HPDE6-E6E7 (cell line): ENCODE results near the gene TBXAS1.
"Not testable (repeated sequence)": the region's sequence is repeated elsewhere in the genome, so short reads cannot be mapped to it uniquely, and the experiment has no call there.

Experiments
- DNase-seq: peaks from one replicate; pipeline ENCODE4 v3.0.0; 2011; ENCODE audit warnings: missing footprints; ENCODE audit errors: extremely low spot score

TBXAS1 gene

DNA sequence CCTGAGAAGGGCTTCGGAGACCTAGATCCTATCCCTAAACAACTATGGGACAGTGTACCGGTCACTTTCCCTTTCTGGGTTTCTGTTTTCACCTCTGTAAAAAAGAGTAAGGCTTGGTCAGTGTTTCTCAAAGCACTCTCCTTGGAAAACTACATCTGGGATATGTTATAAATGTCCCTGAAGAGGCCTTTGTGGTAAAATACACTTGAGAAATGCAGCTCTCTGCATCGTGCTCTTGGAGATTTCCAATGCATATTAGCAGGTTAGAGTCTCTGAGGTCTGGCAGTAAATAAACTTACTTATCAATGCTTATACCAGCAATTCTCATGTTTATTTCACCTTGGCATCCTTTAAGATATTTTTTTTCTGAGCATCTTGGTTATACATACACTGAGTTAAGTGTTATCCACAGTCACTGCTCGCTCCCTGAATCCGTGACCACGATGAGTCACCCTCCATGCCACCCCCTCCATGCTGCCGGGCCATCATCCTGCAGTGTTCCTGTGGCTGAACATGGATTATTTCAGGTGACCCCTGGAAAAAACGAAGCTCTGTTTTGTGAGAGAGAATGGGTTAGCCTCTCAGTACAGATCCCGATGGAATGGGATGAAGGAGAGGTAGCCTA, 3.3 kb upstream of the TBXAS1 start:
- no peak for DNase-seq

GRCh38 chr7:139827042-139827441, 2.0 kb upstream of the TBXAS1 start:
- no peak for DNase-seq

DNA sequence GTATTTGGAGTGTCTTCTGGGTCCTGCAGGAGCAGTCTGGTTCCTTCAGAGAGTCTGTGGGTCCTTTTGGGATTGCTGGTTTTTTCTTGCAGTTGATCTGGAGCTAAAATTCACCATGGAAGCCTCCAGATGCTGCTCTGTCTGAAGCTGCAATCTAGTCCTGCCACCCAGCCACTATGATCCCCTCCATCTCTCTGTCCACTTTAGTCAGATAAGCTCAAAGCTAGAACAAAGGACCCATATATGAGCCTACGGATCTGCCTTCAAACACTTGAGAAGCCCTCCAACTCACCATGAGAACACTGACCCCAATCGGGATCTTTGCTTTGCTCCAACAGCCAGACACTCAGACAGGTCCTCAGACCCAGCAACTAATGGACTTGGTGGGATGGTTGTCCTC, 618 bp upstream of the TBXAS1 start:
- DNase-seq, result no peak

DNA sequence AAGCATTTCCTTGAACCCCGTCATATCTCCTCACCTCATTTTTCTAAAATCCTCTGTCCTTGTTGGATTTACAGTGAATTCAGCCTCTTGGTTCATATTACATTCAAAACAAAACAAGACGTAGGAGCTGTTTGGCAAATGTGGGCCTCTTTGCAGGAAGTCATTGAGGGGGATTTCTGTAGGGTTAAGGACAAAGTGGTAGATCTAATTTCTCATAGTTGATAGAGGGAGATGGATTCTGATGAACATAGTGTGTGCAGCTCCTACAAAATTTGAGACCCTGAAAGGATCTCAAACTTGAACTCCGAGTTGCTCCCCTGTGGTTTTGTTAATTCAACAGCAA, 682 bp downstream of the TBXAS1 start:
- DNase-seq, result no peak

DNA sequence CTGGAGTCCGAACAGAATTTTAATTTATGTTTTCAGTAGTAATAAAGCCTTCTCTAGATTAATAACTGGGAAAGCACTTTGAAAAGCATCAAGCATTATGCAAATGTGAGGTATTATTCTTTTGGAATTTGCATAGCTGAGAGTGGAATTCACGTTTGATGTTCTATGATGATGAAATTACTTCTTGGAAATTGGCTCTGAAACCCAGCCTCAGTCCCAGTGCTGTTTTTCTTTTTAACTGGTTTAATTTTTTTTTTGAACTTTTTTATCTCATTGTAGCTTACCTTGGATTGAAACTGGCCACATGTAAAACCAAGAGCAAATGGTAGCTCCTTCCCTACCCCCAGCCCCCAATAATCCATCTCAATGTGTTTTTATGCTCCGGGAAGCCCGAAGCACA, 1.2 kb downstream of the TBXAS1 start:
- no peak for DNase-seq

DNA sequence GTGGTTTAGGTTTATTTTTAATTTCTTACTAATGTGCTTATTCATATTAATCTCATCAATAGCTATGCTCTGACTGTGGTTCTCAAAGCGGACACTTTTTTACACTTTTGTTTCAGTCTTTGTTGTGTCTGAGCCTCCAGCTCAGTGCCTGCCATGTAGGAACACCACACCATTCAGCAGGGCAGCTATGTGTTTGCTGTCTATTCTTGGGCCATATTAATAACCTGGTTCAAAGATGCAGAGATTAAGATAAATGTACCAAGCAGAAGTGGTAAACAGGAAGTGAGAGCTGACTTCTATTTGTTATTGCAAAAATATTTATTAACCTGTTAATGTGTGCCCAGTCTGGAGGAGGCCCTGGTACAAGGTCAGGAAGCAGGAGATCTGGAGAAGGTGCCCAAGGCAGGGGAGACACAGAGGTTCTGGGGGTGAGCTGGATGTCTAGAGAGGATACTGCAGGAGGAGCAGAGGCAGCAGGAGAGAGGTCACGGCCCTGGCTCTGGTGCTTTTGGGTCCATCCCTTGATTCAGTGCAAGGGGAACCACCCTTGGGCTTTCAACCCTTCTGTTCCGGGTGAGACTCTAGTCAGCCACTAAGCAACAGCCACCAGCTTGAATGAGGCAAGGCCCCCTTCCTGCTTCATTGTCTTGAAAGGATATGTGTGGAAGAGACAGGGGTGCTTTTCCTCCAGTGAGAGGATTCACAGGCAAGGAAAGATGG, 1.9 kb downstream of the TBXAS1 start:
- no peak for DNase-seq

GRCh38 chr7:139835848-139836247, 6.8 kb downstream of the TBXAS1 start:
- DNase-seq, result not testable (repeated sequence)

GRCh38 chr7:139837291-139837690, 8.2 kb downstream of the TBXAS1 start:
- not testable (repeated sequence) for DNase-seq

DNA sequence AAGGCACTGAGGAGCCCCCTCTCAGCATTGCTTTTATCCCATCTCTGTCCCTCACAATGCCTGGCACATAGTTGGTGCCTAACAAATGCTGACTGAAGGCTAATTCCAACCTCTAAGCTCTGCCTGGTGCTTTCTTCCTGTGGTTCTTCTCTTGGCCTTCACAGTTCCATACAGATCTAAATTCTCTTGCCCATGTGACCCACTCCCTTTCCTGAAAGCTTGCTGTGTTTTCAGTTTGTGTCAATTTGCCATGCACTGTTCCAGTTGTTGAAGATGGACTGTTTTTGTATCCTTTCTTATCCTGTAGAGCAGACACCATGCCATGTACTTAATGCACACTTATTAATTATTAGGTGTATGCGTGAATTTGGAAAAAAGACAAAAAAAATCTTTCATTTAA, 9.2 kb downstream of the TBXAS1 start:
- no peak for DNase-seq

GRCh38 chr7:139838876-139839275, 9.8 kb downstream of the TBXAS1 start:
- DNase-seq, result no peak

DNA sequence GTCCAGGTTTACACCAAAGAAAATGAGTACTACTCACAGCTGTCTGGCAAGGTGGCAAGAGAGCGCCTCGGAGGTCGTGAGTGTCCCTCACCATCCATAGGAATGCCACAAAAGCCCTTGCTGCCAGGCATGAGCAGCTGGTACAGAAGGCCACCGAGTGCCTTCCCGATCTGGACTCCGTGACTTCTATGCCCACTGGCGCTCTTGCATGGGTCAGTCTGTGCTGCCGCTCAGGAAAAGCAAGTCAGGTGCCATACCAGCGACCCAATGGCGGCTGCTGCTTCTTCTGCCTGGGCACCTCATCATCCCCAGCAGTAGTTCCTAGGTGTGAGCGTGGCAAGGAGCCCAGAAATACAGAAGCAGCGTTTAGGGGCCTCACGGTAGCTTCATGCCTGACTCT, 11.7 kb downstream of the TBXAS1 start:
- no peak for DNase-seq

DNA sequence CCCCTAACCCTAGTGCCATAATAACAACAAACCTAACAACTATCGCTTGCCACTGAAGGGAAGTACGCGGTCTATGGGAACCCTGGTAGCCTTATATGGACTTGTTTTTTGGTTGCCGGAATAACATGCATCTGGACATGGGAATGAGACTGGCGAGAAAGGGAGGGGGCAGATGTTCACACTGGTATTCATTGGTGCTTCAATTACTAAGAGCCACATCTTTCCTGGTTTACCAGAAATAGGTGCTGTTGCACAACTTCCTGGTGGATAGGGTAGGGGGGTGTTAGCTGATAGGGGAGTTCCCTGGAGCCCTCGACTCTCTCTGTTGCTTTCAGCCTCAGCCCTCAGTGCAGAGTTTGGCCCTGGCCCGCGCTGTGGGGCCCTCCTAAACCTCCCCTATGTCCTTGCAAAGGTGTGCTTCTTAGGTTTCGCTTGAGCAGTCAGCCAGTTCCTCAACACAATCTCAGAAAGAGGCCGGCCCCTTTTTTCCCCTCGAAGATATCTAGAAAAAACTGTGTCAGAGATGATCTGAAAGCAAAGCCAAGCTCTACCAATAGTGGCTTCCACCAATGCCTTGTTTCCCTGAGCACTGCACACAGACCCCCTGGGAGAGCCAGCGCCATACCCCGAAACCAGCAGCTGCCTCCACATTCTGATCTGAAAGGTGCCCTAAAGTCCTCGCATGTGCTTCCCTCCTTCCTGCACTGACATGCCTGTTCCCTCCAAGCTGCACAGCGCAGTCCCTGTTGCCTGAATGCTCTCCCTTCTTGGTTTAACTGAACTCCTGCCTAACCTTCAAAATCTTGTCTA, 13.5 kb downstream of the TBXAS1 start:
- no peak for DNase-seq

DNA sequence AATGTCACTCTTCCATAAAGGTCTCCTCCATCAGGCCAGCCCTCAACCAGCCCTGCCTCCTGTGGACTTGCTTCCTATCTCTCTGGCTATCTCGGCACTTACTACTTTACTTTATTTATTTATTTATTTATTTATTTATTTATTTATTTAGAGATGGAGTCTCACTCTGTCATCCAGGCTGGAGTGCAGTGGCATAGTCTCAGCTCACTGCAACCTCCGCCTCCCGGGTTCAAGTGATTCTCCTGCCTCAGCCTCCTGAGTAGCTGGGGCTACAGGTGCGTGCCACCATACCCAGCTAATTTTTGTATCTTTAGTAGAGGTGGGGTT, 14.1 kb downstream of the TBXAS1 start:
- DNase-seq, result not testable (repeated sequence)

DNA sequence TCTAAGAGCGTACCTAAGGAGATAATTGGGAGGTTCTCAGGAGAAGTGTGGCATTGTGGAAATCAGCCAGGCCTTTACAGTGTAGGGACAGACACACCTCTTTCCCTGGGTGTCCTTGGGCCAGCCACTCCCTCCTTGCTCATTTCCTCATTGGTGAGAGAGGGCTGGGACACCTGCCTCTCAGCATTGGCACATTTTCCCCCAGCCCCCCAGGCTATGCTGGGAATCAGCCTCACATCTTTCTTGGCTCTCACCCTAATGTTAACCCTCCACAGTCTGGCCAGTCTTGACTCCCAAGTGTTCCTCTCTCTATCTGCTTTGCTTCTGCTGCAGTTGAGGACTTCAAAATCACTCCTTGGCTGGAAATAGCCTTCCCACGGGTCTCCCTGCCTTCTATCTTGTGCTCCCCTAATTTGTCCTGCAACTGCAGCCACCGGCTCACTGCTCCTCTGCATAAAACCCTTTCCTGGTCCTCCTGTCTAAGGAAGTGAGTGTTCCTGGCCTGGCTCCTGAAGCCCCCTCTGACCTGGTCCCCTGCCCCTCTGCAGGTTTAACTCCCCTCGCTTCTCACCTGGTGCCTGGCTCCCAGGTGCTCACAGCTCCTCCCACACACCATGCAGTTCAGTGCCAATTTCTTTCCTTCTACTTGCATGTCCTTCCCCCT, 15.8 kb downstream of the TBXAS1 start:
- no peak for DNase-seq

DNA sequence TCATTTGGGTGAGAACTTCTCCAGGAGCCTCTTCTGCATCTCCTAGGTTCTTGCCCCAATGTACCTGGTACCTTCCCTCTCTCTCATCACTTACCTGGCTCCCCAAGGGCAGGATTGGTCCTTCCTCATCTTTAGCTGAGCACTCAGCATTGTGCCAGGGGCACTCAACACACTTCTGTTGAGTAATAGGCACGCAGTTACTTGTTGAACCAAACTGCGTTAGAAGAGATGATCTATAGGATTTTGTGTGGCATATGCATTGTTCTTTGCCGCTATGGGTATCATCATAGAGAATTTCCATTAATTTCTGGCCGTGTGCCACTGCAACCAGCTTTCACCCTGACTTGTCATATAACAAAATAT, 16.4 kb downstream of the TBXAS1 start:
- no peak for DNase-seq

GRCh38 chr7:139846297-139846696, 17.2 kb downstream of the TBXAS1 start:
- DNase-seq, result no peak

DNA sequence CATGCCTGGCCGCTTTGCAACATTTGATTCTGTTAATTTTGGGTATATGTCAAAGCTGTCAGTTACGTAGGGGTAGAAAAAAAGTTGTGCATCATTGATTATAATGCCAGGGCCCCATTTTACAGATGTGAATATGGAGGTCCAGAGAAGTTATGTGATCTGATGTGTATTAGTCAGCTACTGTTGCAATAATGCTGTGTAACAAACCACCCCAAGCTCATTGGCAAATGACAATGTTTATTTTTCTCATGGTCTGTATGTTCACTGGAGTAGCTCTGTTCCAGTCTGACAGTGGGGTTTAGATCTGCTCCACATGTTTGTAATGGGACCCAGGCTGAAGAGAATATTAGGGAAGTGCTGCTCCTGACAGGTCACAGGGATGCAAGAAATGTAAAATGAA, 19.2 kb downstream of the TBXAS1 start:
- DNase-seq, result no peak

DNA sequence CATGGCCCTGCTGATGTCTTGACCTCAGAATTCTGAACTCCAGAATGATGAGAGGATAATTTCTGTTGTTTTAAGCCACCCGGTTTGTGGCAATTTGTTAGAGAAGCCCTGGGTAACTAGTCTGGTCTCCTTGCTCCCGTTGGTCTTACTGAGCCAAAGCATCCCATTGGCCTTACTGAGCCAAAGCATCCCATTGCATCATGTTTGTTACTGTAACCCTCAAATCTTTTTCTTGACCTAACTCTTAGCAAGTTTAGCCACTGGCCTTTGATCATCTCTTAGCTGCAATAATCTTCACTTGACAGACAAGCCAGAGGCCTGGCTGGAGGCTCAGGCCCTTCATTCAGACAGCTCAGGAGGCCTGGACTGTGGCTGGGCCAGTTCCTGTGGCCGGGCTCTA, 21.8 kb downstream of the TBXAS1 start:
- no peak for DNase-seq

DNA sequence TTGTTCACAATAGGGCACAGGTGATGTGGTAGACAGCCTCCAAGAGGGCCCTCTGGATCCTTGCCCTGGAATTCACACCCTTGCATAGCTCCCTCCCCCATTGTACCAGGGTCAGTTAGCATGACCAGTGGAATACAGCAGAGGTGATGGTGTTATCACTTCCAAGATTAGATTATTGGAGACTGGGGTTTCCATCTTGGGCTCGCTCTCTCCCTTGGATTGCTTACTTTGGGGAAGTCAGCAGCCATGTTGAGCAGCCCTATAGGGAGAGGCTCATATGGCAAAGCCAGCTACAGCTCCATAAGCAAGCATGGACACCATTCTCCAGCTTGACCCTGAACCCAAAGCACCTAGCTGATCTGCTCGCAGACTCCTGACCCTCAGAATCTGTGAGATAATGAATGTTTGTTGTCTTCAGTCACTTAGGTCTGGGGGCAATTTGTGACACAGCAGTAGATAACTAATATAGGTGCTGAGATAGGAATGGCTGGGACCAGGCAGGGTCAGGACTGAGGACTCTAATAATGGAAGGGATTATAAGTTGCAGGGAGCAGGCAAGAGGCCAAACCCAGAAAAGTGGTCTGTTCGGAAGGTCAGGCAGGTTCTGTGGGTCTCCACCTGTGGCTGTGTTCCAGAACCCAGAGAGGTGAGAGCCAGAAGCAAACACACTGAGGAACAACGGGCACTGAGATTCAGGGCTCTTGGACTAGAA, 22.9 kb downstream of the TBXAS1 start:
- no peak for DNase-seq

GRCh38 chr7:139852482-139852845, 23.4 kb downstream of the TBXAS1 start:
- no peak for DNase-seq

DNA sequence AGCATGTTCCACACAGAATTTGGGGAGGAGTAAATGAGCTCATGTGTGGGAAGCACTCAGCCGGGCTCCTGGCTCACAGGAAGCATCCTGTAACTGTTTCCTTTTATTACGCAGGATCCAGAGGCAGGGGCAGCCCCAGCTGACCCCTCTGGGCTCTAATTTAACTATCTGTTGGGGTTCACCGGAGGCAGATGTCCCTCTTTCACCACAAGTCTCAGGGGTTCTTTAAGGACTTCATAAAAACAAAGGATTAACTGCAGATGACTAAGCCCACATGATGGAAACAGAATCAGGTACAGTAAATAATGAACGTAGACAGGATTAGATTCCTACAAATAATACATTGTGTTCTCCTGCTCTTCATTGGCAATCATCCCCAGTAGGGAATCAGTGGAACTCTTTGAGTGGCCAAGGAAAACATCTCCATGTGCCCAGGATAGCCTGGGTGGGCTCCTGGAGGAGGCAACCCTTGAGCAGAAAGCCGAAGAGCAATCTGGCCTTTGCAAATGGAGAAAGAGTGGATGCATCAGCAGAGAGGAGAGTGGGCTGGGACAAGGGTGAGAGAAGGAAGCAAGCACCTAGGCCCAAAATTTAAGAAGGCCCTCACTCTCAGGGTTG, 24.6 kb downstream of the TBXAS1 start:
- DNase-seq, result no peak

DNA sequence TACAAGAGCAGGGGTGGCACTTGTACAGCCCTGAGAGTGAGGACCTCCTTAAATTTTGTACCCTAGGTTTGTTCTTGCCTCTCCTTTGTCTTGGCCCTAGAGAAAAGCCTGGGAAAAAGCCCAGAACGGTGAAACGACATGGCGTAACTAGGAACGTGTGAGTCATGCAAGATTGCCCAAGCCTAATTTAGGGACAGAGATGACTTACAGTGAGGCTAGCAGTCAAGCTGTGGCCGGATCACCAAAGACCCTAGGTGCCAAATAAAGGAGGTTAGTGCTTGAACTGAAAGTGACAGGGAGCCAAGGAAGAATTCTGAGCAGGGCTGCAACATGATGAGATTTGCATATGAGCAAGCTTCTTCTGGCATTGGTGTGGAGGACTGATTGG, 25.1 kb downstream of the TBXAS1 start:
- no peak for DNase-seq
